Chondrocyte (in vitro differentiated cells): ENCODE measurements around the gene NUP210L. TPM values are rescaled to one million over a fixed set of nuclear protein-coding genes. Genes with fewer than 3 reads are reported as not detected.

Source experiments
- DNase-seq: peaks from one replicate; pipeline ENCODE4 v3.0.0; 2021; ENCODE audit warnings: mixed read lengths, low spot score
- H3K27ac Mint-ChIP-seq: one replicate; pipeline ENCODE4 v1.8.0; 2021; ENCODE audit warnings: mild to moderate bottlenecking, moderate library complexity, mixed read lengths; ENCODE audit not compliant: unreplicated experiment
- H3K27me3 Mint-ChIP-seq: 2 replicates; pipeline ENCODE4 v1.8.0; 2021; ENCODE audit warnings: low read depth, mixed read lengths
- H3K36me3 Mint-ChIP-seq: 2 replicates; pipeline ENCODE4 v1.8.0; 2021; ENCODE audit warnings: low read depth, mixed read lengths
- H3K4me1 Mint-ChIP-seq: 2 replicates; pipeline ENCODE4 v1.8.0; 2021; ENCODE audit warnings: low read depth, mild to moderate bottlenecking, mixed read lengths
- H3K4me3 Mint-ChIP-seq: one replicate; pipeline ENCODE4 v1.8.0; 2021; ENCODE audit warnings: mild to moderate bottlenecking, moderate library complexity, mixed read lengths; ENCODE audit not compliant: unreplicated experiment
- H3K9me3 Mint-ChIP-seq: 2 replicates; pipeline ENCODE4 v1.8.0; 2021; ENCODE audit warnings: low read depth, mixed read lengths
- CTCF ChIP-seq: fragments of 200-600 bp; sonication (generic); IDR thresholded peaks from 2 replicates; pipeline ENCODE4 v1.5.0; 2021; ENCODE audit warnings: antibody characterized with exemption, mild to moderate bottlenecking, moderate library complexity
- total RNA-seq: library from RNA; stranded (reverse); gene quantifications from 3 replicates; pipeline ENCODE4 v1.2.1, GENCODE V29; 2021

NUP210L gene
- total RNA-seq, 1 donor from 2014 or later = not detected

GRCh38 chr1:154176337-154176736 is 21.5 kb upstream of the NUP210L start:
- no peaks in the 10 kb centered on the region for H3K27me3 Mint-ChIP-seq
- no peak for DNase-seq
- TF ChIP-seq CTCF = no peak
- H3K9me3 Mint-ChIP-seq = no peaks in the 10 kb centered on the region
- no peak overlapping the region for H3K4me3 Mint-ChIP-seq
- H3K4me1 Mint-ChIP-seq = peaks cover 63% of the 10 kb centered on the region
- H3K36me3 Mint-ChIP-seq = peaks cover 19% of the 10 kb centered on the region
- peak overlapping the region; percentile 78 for H3K27ac Mint-ChIP-seq

GRCh38 chr1:154174654-154175053 is 19.8 kb upstream of the NUP210L start:
- Mint-ChIP-seq H3K4me3 (no peak overlapping the region), H3K27ac (no peak overlapping the region), H3K9me3 (no peaks in the 10 kb centered on the region), H3K27me3 (no peaks in the 10 kb centered on the region), H3K36me3 (peaks cover 34% of the 10 kb centered on the region), H3K4me1 (peaks cover 49% of the 10 kb centered on the region)
- DNase-seq = no peak
- TF ChIP-seq CTCF = no peak

GRCh38 chr1:154171880-154172279 is 17.0 kb upstream of the NUP210L start:
- no peak for TF ChIP-seq CTCF
- Mint-ChIP-seq H3K4me1 (peaks cover 21% of the 10 kb centered on the region), H3K4me3 (no peak overlapping the region), H3K27ac (no peak overlapping the region), H3K9me3 (no peaks in the 10 kb centered on the region), H3K36me3 (peaks cover 48% of the 10 kb centered on the region), H3K27me3 (no peaks in the 10 kb centered on the region)
- DNase-seq = no peak

GRCh38 chr1:154171223-154171583 is 16.3 kb upstream of the NUP210L start:
- Mint-ChIP-seq H3K4me1 (peaks cover 14% of the 10 kb centered on the region), H3K27me3 (no peaks in the 10 kb centered on the region), H3K36me3 (peaks cover 48% of the 10 kb centered on the region), H3K4me3 (no peak overlapping the region), H3K9me3 (no peaks in the 10 kb centered on the region), H3K27ac (no peak overlapping the region)
- no peak for TF ChIP-seq CTCF
- DNase-seq = no peak

GRCh38 chr1:154170547-154171222 is 15.8 kb upstream of the NUP210L start:
- no peaks in the 10 kb centered on the region for H3K27me3 Mint-ChIP-seq
- no peaks in the 10 kb centered on the region for H3K9me3 Mint-ChIP-seq
- no peak overlapping the region for H3K4me3 Mint-ChIP-seq
- H3K36me3 Mint-ChIP-seq = peaks cover 52% of the 10 kb centered on the region
- H3K4me1 Mint-ChIP-seq = peaks cover 9% of the 10 kb centered on the region
- H3K27ac Mint-ChIP-seq = no peak overlapping the region
- TF ChIP-seq CTCF = no peak
- DNase-seq = no peak
